HepG2 (cell line): ENCODE data around the gene RAB1B. TPM values are rescaled to one million over a fixed set of nuclear protein-coding genes. Genes with fewer than 3 reads are reported as not detected.

Experiments
- ATAC-seq: fragments of 200-7000 bp; cut with Tn5 transposase; 3 replicates; pipeline ENCODE4 v1.9.1; 2020; ENCODE audit warnings: mild to moderate bottlenecking, moderate library complexity
- BruUV-seq: library from RNA; stranded (reverse); fragments of 400-500 nt; replicated peaks from 2 replicates; lab custom pipeline; 2021; lab: Mats Ljungman, UMichigan
- CTCF ChIA-PET: fragments of 300-600 bp; formaldehyde crosslinking; extraction: SDS; loops from one replicate; lab custom pipeline; 2021; ENCODE audit warnings: low total read pairs, inconsistent platforms, low intra/inter-chr PET ratio; lab: Yijun Ruan, JAX
- POLR2A ChIA-PET: fragments of 350-600 bp; sonication (Branson Sonifier 250); formaldehyde crosslinking; loops from one replicate; lab custom pipeline; 2020; ENCODE audit warnings: antibody characterized with exemption, inconsistent platforms; lab: Yijun Ruan, JAX
- DNase-seq: peaks from one replicate; pipeline ENCODE4 v3.0.0-alpha.2; 2015; ENCODE audit warnings: low spot score
- FAIRE-seq: peaks from 3 replicates; lab custom pipeline; 2011; peaks lifted over from hg19 to GRCh38; lab: Jason Lieb, UNC
- H2AFZ ChIP-seq: one replicate; pipeline ENCODE4 v1.6.1; 2011; ENCODE audit warnings: low read length, inconsistent platforms
- H3K27ac ChIP-seq: fragments of 300-600 bp; 3 replicates; pipeline ENCODE4 v1.8.0; 2011; ENCODE audit warnings: mixed run types, mild to moderate bottlenecking, mixed read lengths, low read length, inconsistent platforms; ENCODE audit not compliant: insufficient read depth; ENCODE audit errors: extremely low read length
- H3K27me3 ChIP-seq, 2 experiments: fragments of 200-600 bp in 1 of 2; 2 replicates in 1 of 2; 3 replicates in 1 of 2; pipeline versions ENCODE4 v1.6.0 to v1.8.0; 2011; ENCODE audit warnings: low read length in 2 of 2, mild to moderate bottlenecking in 2 of 2, moderate library complexity in 2 of 2, inconsistent platforms in 1 of 2; ENCODE audit not compliant: insufficient read depth in 2 of 2, control insufficient read depth in 1 of 2
- H3K36me3 ChIP-seq, 2 experiments: fragments of 200-600 bp in 1 of 2; replicated peaks in 1 of 2; 2 replicates in 1 of 2; 3 replicates in 1 of 2; pipeline versions ENCODE4 v1.5.1 to v1.8.0; 2011; ENCODE audit warnings: low read length in 2 of 2, inconsistent platforms in 1 of 2; ENCODE audit not compliant: insufficient read depth in 2 of 2, control insufficient read depth in 1 of 2
- H3K4me1 ChIP-seq: 2 replicates; pipeline ENCODE4 v1.5.1; 2012; ENCODE audit warnings: low read length, inconsistent platforms; ENCODE audit not compliant: insufficient read depth
- H3K4me2 ChIP-seq: 2 replicates; pipeline ENCODE4 v1.6.0; 2011; ENCODE audit warnings: low read depth, low read length, inconsistent platforms
- H3K4me3 ChIP-seq, 3 experiments: fragments of 200-600 bp in 1 of 3; sonication (generic), shearing (Covaris generic) in 1 of 3; replicated peaks in 1 of 3; 2 replicates each; pipeline ENCODE4 v1.5.1; 2011 to 2016; ENCODE audit warnings: low read length in 3 of 3, inconsistent platforms in 2 of 3, low read depth in 2 of 3, mild to moderate bottlenecking in 2 of 3, control low read depth in 1 of 3, mixed read lengths in 1 of 3; ENCODE audit not compliant: insufficient read depth in 1 of 3
- H3K79me2 ChIP-seq: one replicate; pipeline ENCODE4 v1.6.1; 2011; ENCODE audit warnings: low read length, inconsistent platforms; ENCODE audit not compliant: insufficient read depth
- H3K9ac ChIP-seq: 2 replicates; pipeline ENCODE4 v1.6.0; 2011; ENCODE audit warnings: mild to moderate bottlenecking, low read depth, low read length, inconsistent platforms; ENCODE audit not compliant: insufficient read depth
- H3K9me3 ChIP-seq: 2 replicates; pipeline ENCODE4 v1.5.1; 2012; ENCODE audit warnings: mild to moderate bottlenecking, low read length
- H4K20me1 ChIP-seq: 2 replicates; pipeline ENCODE4 v1.6.0; 2011; ENCODE audit warnings: inconsistent platforms, mild to moderate bottlenecking, low read length, moderate library complexity; ENCODE audit not compliant: insufficient read depth
- ZNF629 ChIP-seq: sonication (generic); formaldehyde crosslinking; conservative IDR thresholded peaks from 2 replicates; pipeline ENCODE4 v1.5.0; 2020; ENCODE audit warnings: missing genetic modification reagents
- ZNF768 ChIP-seq: sonication (generic); formaldehyde crosslinking; IDR thresholded peaks from 2 replicates; pipeline ENCODE4 v1.4.0; 2020; ENCODE audit warnings: missing genetic modification reagents
- WGBS: methylation state at CpG from one replicate; pipeline ENCODE4 v1.1.6; 2017; ENCODE audit warnings: low lambda C conversion rate; 5-methylcytosine and 5-hydroxymethylcytosine counted together
- in situ Hi-C: cut with HindIII; loops from 2 replicates; pipeline ENCODE4 v1.10.0; 2017; ENCODE audit warnings: low pct_unique_long_range_greater_than_20kb; ENCODE audit not compliant: extremely low pct_ligation_motif_present
- intact Hi-C: fragments of 100-400 bp; cut with micrococcal nuclease; formaldehyde crosslinking; loops from one replicate; pipeline ENCODE4 v1.10.0; 2022; ENCODE audit not compliant: unreplicated experiment
- polyA plus RNA-seq, 8 experiments: library from polyadenylated mRNA; depleted of rRNA in 3 of 8; stranded (reverse) in 7 of 8; unstranded in 1 of 8; fragments of >200 nt; fragmentation: Illumina TruSeq in 4 of 8; extraction: Trizol in 4 of 8; gene quantifications; 2 replicates each; pipeline versions ENCODE4 v1.2.1 to v1.2.3, GENCODE V29; 2011 to 2016; ENCODE audit warnings: low read depth in 4 of 8, missing spikeins in 1 of 8, mixed read lengths in 1 of 8; ENCODE audit not compliant: insufficient read depth in 1 of 8
- total RNA-seq, 5 experiments: library from RNA; depleted of rRNA; stranded (reverse); fragments of >200 nt; fragmentation: Illumina TruSeq; extraction: Trizol; gene quantifications; 2 replicates each; pipeline ENCODE4 v1.2.3, GENCODE V29; 2016; ENCODE audit warnings: low read depth in 1 of 5
- TF ChIP-seq, protein P1 (sequence below): sonication (generic); formaldehyde crosslinking; IDR thresholded peaks from 2 replicates; pipeline ENCODE4 v1.5.1; 2020; ENCODE audit warnings: mild to moderate bottlenecking, missing genetic modification reagents, borderline replicate concordance

The RAB1B gene
- total and polyA plus RNA-seq, 2 of the 13 experiments (the other 11 are each of a cell fraction or from before 2014, with no cell fraction given), result 77.9 to 87.9 TPM

DNA sequence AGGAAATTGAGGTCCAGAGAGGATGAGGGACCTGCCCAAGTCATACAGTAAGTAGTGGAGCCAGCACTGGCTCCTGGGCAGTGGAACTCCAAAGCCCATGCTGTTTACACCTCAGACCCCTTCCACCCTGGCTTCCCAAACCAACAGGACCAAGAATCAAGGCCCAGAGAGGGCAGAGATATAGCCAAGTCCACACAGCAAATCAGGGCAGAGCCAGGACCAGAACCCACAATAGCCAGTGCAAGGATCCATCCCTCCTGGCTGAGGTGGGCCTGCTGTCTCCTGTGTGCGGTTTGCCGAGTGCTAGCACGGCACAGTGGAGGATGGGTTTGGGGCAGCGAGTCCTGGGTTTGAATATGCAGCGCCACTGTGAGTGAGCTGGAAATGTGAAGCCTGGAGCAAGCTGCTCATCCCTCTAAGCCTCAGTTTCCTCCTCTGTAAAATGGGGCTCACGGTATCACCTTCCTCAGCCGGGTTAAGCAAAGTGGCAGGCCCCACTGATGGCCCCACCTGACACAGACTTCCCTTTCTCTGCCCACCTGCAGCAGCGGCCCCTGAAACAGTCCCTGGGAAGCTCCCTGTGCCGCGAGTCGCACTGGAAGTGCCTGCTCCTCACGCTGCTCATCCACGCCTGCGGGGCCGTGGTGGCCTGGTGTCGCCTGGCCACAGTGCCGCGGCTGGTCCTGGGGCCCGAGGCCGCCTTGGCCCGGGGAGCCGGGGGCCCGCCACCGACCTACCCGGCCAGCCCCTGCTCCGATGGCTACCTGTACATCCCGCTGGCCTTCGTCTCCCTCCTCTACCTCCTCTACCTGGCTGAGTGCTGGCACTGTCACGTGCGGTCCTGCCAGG, 25.6 kb downstream of the RAB1B start:
- no TSS peak for BruUV-seq
- WGBS, result 52% methylated on average over 13 of the region's 30 CpGs
- Histone ChIP-seq H3K4me2 (no peak overlapping the region), H3K36me3 (no peaks in the 10 kb centered on the region), H3K4me1 (peaks cover 36% of the 10 kb centered on the region), H3K4me3 (no peak overlapping the region), H3K27me3 (peaks cover 3 to 40% of the 10 kb centered on the region in 2 experiments; a peak in 4 of 5 replicates), H3K9me3 (no peaks in the 10 kb centered on the region), H3K27ac (no peak overlapping the region), H4K20me1 (no peaks in the 10 kb centered on the region), H2AFZ (no peak overlapping the region), H3K9ac (no peak overlapping the region), H3K79me2 (no peaks in the 10 kb centered on the region)
- intact Hi-C loops (no loop called here), in situ Hi-C loops (loop anchor here (5.0 kb wide), 1 partner anchor 33 kb away; no protein-coding TSS in a partner anchor)
- no peak for FAIRE-seq
- ChIA-PET POLR2A (no interaction called here), CTCF (no interaction called here)
- no peak for DNase-seq
- ATAC-seq, result no peak
- TF ChIP-seq ZNF768 (CRISPR knock-in tag) (peak; percentile 89), ZNF629 (CRISPR knock-in tag) (0 out of 2 replicates have a peak, but pooled peaks have one; percentile 43)
- TF ChIP-seq, protein P1, sequence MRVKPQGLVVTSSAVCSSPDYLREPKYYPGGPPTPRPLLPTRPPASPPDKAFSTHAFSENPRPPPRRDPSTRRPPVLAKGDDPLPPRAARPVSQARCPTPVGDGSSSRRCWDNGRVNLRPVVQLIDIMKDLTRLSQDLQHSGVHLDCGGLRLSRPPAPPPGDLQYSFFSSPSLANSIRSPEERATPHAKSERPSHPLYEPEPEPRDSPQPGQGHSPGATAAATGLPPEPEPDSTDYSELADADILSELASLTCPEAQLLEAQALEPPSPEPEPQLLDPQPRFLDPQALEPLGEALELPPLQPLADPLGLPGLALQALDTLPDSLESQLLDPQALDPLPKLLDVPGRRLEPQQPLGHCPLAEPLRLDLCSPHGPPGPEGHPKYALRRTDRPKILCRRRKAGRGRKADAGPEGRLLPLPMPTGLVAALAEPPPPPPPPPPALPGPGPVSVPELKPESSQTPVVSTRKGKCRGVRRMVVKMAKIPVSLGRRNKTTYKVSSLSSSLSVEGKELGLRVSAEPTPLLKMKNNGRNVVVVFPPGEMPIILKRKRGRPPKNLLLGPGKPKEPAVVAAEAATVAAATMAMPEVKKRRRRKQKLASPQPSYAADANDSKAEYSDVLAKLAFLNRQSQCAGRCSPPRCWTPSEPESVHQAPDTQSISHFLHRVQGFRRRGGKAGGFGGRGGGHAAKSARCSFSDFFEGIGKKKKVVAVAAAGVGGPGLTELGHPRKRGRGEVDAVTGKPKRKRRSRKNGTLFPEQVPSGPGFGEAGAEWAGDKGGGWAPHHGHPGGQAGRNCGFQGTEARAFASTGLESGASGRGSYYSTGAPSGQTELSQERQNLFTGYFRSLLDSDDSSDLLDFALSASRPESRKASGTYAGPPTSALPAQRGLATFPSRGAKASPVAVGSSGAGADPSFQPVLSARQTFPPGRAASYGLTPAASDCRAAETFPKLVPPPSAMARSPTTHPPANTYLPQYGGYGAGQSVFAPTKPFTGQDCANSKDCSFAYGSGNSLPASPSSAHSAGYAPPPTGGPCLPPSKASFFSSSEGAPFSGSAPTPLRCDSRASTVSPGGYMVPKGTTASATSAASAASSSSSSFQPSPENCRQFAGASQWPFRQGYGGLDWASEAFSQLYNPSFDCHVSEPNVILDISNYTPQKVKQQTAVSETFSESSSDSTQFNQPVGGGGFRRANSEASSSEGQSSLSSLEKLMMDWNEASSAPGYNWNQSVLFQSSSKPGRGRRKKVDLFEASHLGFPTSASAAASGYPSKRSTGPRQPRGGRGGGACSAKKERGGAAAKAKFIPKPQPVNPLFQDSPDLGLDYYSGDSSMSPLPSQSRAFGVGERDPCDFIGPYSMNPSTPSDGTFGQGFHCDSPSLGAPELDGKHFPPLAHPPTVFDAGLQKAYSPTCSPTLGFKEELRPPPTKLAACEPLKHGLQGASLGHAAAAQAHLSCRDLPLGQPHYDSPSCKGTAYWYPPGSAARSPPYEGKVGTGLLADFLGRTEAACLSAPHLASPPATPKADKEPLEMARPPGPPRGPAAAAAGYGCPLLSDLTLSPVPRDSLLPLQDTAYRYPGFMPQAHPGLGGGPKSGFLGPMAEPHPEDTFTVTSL, result no peak
